Measurements from ENCODE around the gene LNPEP.

LNPEP gene

GRCh38 chr5:97071101-97071500, 135.2 kb downstream of the LNPEP start:
- H3K36me3 ChIP-seq (ENCODE audit: low read length) = no peaks in the 10 kb centered on the region
- no peak overlapping the region for H3K4me3 ChIP-seq (ENCODE audit: insufficient read depth, low read length, poor library complexity, severe bottlenecking)
- H3F3A ChIP-seq (ENCODE audit: insufficient read depth) = no peaks in the 10 kb centered on the region
- H3K9ac ChIP-seq (ENCODE audit: low read length) = no peak overlapping the region
- H3K27ac ChIP-seq (ENCODE audit: low read depth, low read length) = no peak overlapping the region
- H4K20me1 ChIP-seq (ENCODE audit: low read depth, low read length) = no peaks in the 10 kb centered on the region
- H3K9me3 ChIP-seq (ENCODE audit: insufficient read depth, low read length) = no peaks in the 10 kb centered on the region
- no peaks in the 10 kb centered on the region for H3K9me2 ChIP-seq (replicated peaks; ENCODE audit: insufficient read depth, low read length)
- H3K27me3 ChIP-seq (ENCODE audit: low read length) = no peaks in the 10 kb centered on the region
- no peak for TF ChIP-seq CTCF (IDR thresholded peaks at IDR 0.05; ENCODE audit: insufficient read depth, low read length, poor library complexity, severe bottlenecking)
- TF ChIP-seq EZH2phosphoT487 (conservative IDR thresholded peaks at IDR 0.05; ENCODE audit: low read length) = no peak
- H3K4me2 ChIP-seq (ENCODE audit: low read depth, low read length, poor library complexity, severe bottlenecking) = no peak overlapping the region
- no peaks in the 10 kb centered on the region for H3K79me2 ChIP-seq (ENCODE audit: insufficient read depth, low read length)
- H2AFZ ChIP-seq (ENCODE audit: low read depth, low read length, severe bottlenecking) = no peak overlapping the region

- no peaks in the 10 kb centered on the region for H3K9me3 ChIP-seq (ENCODE audit: insufficient read depth, low read length)
- H2AFZ ChIP-seq (ENCODE audit: low read depth, low read length, severe bottlenecking) = no peak overlapping the region
- no peaks in the 10 kb centered on the region for H4K20me1 ChIP-seq (ENCODE audit: low read depth, low read length)
- H3K4me2 ChIP-seq (ENCODE audit: low read depth, low read length, poor library complexity, severe bottlenecking) = no peak overlapping the region
- no peaks in the 10 kb centered on the region for H3K27me3 ChIP-seq (ENCODE audit: low read length)
- H3F3A ChIP-seq (ENCODE audit: insufficient read depth) = no peaks in the 10 kb centered on the region
- no peaks in the 10 kb centered on the region for H3K9me2 ChIP-seq (replicated peaks; ENCODE audit: insufficient read depth, low read length)
- no peak overlapping the region for H3K4me3 ChIP-seq (ENCODE audit: insufficient read depth, low read length, poor library complexity, severe bottlenecking)
- H3K27ac ChIP-seq (ENCODE audit: low read depth, low read length) = no peak overlapping the region
- no peaks in the 10 kb centered on the region for H3K36me3 ChIP-seq (ENCODE audit: low read length)
- H3K9ac ChIP-seq (ENCODE audit: low read length) = no peak overlapping the region
- no peak for TF ChIP-seq EZH2phosphoT487 (conservative IDR thresholded peaks at IDR 0.05; ENCODE audit: low read length)
- no peak for TF ChIP-seq CTCF (IDR thresholded peaks at IDR 0.05; ENCODE audit: insufficient read depth, low read length, poor library complexity, severe bottlenecking)
- H3K79me2 ChIP-seq (ENCODE audit: insufficient read depth, low read length) = no peaks in the 10 kb centered on the region
Observed at GRCh38 chr5:97071993-97072392, 136.1 kb downstream of the LNPEP start.

- no peaks in the 10 kb centered on the region for H3K79me2 ChIP-seq (ENCODE audit: insufficient read depth, low read length)
- H3K27me3 ChIP-seq (ENCODE audit: low read length) = no peaks in the 10 kb centered on the region
- H4K20me1 ChIP-seq (ENCODE audit: low read depth, low read length) = no peaks in the 10 kb centered on the region
- no peak overlapping the region for H3K27ac ChIP-seq (ENCODE audit: low read depth, low read length)
- TF ChIP-seq CTCF (IDR thresholded peaks at IDR 0.05; ENCODE audit: insufficient read depth, low read length, poor library complexity, severe bottlenecking) (no peak), EZH2phosphoT487 (conservative IDR thresholded peaks at IDR 0.05; ENCODE audit: low read length) (no peak)
- H2AFZ ChIP-seq (ENCODE audit: low read depth, low read length, severe bottlenecking) = no peak overlapping the region
- no peaks in the 10 kb centered on the region for H3K9me2 ChIP-seq (replicated peaks; ENCODE audit: insufficient read depth, low read length)
- no peaks in the 10 kb centered on the region for H3K36me3 ChIP-seq (ENCODE audit: low read length)
- H3K4me2 ChIP-seq (ENCODE audit: low read depth, low read length, poor library complexity, severe bottlenecking) = no peak overlapping the region
- no peak overlapping the region for H3K4me3 ChIP-seq (ENCODE audit: insufficient read depth, low read length, poor library complexity, severe bottlenecking)
- no peaks in the 10 kb centered on the region for H3F3A ChIP-seq (ENCODE audit: insufficient read depth)
- H3K9me3 ChIP-seq (ENCODE audit: insufficient read depth, low read length) = no peaks in the 10 kb centered on the region
- no peak overlapping the region for H3K9ac ChIP-seq (ENCODE audit: low read length)
Observed at GRCh38 chr5:97072696-97073095, 136.8 kb downstream of the LNPEP start.

Data from SU-DHL-6 (cell line).